SK-N-SH treated with all-trans-retinoic acid at 6 μM for 48 hours (cell line): Measurements from ENCODE around the gene BRAT1.

Experiments used
- ARNTL ChIP-seq: fragments of 450-650 bp; formaldehyde crosslinking; IDR thresholded peaks from 2 replicates; pipeline ENCODE4 v1.5.0; 2020; ENCODE audit warnings: low read depth, mild to moderate bottlenecking, moderate library complexity, borderline replicate concordance
- RARB ChIP-seq: fragments of 250-450 bp; sonication (Bioruptor Pico); IDR thresholded peaks from 2 replicates; pipeline ENCODE4 v1.8.0; 2021; ENCODE audit warnings: mild to moderate bottlenecking, moderate library complexity
- SNAI2 ChIP-seq: fragments of 250-450 bp; sonication (Bioruptor Pico); IDR thresholded peaks from 2 replicates; pipeline ENCODE4 v1.5.0; 2020; ENCODE audit warnings: mild to moderate bottlenecking, moderate library complexity
- ZFP3 ChIP-seq: fragments of 250-450 bp; sonication (Bioruptor Pico); IDR thresholded peaks from 2 replicates; pipeline ENCODE4 v1.5.0; 2020; ENCODE audit warnings: mild to moderate bottlenecking, moderate library complexity
- ZFP30 ChIP-seq: fragments of 450-650 bp; formaldehyde crosslinking; IDR thresholded peaks from 2 replicates; pipeline ENCODE4 v1.5.0; 2022; ENCODE audit warnings: mild to moderate bottlenecking, moderate library complexity
- ZNF565 ChIP-seq: fragments of 450-650 bp; formaldehyde crosslinking; conservative IDR thresholded peaks from 2 replicates; pipeline ENCODE4 v1.5.0; 2020; ENCODE audit warnings: low read depth, mild to moderate bottlenecking, moderate library complexity
- ZNF70 ChIP-seq: fragments of 450-650 bp; formaldehyde crosslinking; IDR thresholded peaks from 2 replicates; pipeline ENCODE4 v1.5.0; 2020; ENCODE audit warnings: mild to moderate bottlenecking, moderate library complexity
- ZNF8 ChIP-seq: fragments of 450-650 bp; formaldehyde crosslinking; IDR thresholded peaks from 2 replicates; pipeline ENCODE4 v1.5.0; 2020; ENCODE audit warnings: mild to moderate bottlenecking, moderate library complexity
- TF ChIP-seq, protein P1 (sequence below): fragments of 250-450 bp; sonication (Bioruptor Pico); IDR thresholded peaks from 2 replicates; pipeline ENCODE4 v1.5.0; 2020; ENCODE audit warnings: mild to moderate bottlenecking, moderate library complexity
- TF ChIP-seq, protein P2 (sequence below): fragments of 250-450 bp; sonication (Bioruptor Pico); IDR thresholded peaks from 2 replicates; pipeline ENCODE4 v1.5.1; 2020; ENCODE audit warnings: low read depth, mild to moderate bottlenecking, moderate library complexity
- TF ChIP-seq, protein P3 (sequence below): fragments of 250-450 bp; sonication (Bioruptor Pico); IDR thresholded peaks from 2 replicates; pipeline ENCODE4 v1.8.0; 2021; ENCODE audit warnings: low read depth, mild to moderate bottlenecking, moderate library complexity, borderline replicate concordance

DNA sequence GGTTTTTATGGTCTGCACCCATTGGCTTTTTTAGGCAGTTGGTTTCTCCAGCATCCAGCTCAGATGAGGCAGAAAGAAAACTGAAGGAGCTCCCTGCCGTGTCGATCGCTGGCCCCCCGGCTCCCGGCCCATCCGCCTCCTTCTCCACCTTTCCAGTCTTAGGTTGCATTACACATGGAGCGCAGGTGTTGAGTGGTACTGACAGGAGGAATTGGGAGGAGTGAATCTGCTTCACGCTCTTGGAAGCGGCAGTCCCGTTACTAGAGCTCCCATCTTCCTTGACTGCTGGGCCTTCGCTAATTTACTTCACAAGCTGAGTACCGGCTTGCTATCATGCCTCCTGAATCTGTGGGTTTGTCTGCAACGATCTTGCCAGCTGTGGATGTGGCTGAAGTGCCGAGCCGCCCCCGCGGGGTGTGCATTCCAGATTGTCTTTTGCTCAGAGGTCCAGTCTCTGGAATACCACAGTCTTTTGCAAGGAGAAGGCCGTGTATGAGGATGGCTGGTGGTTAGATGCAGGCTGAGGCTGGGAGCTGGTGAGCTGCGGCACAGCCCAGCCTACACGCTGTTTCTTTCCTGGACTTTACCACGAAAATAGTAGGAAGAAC, 20.5 kb upstream of the BRAT1 start:
- no peak for TF ChIP-seq ZFP3
- no peak for TF ChIP-seq ZNF565 (CRISPR knock-in tag)
- TF ChIP-seq, protein P1, sequence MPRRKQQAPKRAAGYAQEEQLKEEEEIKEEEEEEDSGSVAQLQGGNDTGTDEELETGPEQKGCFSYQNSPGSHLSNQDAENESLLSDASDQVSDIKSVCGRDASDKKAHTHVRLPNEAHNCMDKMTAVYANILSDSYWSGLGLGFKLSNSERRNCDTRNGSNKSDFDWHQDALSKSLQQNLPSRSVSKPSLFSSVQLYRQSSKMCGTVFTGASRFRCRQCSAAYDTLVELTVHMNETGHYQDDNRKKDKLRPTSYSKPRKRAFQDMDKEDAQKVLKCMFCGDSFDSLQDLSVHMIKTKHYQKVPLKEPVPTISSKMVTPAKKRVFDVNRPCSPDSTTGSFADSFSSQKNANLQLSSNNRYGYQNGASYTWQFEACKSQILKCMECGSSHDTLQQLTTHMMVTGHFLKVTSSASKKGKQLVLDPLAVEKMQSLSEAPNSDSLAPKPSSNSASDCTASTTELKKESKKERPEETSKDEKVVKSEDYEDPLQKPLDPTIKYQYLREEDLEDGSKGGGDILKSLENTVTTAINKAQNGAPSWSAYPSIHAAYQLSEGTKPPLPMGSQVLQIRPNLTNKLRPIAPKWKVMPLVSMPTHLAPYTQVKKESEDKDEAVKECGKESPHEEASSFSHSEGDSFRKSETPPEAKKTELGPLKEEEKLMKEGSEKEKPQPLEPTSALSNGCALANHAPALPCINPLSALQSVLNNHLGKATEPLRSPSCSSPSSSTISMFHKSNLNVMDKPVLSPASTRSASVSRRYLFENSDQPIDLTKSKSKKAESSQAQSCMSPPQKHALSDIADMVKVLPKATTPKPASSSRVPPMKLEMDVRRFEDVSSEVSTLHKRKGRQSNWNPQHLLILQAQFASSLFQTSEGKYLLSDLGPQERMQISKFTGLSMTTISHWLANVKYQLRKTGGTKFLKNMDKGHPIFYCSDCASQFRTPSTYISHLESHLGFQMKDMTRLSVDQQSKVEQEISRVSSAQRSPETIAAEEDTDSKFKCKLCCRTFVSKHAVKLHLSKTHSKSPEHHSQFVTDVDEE: no peak
- TF ChIP-seq ARNTL (CRISPR knock-in tag): no peak
- TF ChIP-seq ZNF8 (CRISPR knock-in tag): no peak
- TF ChIP-seq, protein P2, sequence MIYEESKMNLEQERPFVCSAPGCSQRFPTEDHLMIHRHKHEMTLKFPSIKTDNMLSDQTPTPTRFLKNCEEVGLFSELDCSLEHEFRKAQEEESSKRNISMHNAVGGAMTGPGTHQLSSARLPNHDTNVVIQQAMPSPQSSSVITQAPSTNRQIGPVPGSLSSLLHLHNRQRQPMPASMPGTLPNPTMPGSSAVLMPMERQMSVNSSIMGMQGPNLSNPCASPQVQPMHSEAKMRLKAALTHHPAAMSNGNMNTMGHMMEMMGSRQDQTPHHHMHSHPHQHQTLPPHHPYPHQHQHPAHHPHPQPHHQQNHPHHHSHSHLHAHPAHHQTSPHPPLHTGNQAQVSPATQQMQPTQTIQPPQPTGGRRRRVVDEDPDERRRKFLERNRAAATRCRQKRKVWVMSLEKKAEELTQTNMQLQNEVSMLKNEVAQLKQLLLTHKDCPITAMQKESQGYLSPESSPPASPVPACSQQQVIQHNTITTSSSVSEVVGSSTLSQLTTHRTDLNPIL: no peak
- TF ChIP-seq ZNF70: no peak
- no peak for TF ChIP-seq ZFP30 (CRISPR knock-in tag)
- TF ChIP-seq, protein P3, sequence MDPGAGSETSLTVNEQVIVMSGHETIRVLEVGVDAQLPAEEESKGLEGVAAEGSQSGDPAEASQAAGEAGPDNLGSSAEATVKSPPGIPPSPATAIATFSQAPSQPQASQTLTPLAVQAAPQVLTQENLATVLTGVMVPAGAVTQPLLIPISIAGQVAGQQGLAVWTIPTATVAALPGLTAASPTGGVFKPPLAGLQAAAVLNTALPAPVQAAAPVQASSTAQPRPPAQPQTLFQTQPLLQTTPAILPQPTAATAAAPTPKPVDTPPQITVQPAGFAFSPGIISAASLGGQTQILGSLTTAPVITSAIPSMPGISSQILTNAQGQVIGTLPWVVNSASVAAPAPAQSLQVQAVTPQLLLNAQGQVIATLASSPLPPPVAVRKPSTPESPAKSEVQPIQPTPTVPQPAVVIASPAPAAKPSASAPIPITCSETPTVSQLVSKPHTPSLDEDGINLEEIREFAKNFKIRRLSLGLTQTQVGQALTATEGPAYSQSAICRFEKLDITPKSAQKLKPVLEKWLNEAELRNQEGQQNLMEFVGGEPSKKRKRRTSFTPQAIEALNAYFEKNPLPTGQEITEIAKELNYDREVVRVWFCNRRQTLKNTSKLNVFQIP (CRISPR knock-in tag): no peak
- no peak for TF ChIP-seq SNAI2 (CRISPR knock-in tag)
- TF ChIP-seq RARB (CRISPR knock-in tag): no peak
